AG09319 (cell line): ENCODE measurements around the gene ZNF331.

Experiments
- DNase-seq: peaks from one replicate; pipeline ENCODE4 v3.0.0-alpha.2; 2010; ENCODE audit warnings: low read depth; ENCODE audit errors: extremely low read depth
- CTCF ChIP-seq: IDR thresholded peaks from 2 replicates; pipeline ENCODE4 v1.5.1; 2011; ENCODE audit warnings: low read depth, mild to moderate bottlenecking, inconsistent platforms, low read length, moderate library complexity

ZNF331 gene

GRCh38 chr19:53541971-53542370 is 4.0 kb downstream of the ZNF331 start:
- no peak for TF ChIP-seq CTCF
- DNase-seq = no peak

- TF ChIP-seq CTCF = no peak
- DNase-seq = peak; percentile 52
Observed at GRCh38 chr19:53545271-53546065, 7.5 kb downstream of the ZNF331 start.

GRCh38 chr19:53546758-53547513 is 9.0 kb downstream of the ZNF331 start:
- no peak for DNase-seq
- TF ChIP-seq CTCF = no peak

- peak; percentile 35 for DNase-seq
- TF ChIP-seq CTCF = no peak
Observed at GRCh38 chr19:53549340-53549739, 11.4 kb downstream of the ZNF331 start.

GRCh38 chr19:53552001-53552721 is 14.2 kb downstream of the ZNF331 start:
- no peak for DNase-seq
- TF ChIP-seq CTCF = no peak

GRCh38 chr19:53553156-53553555 is 15.2 kb downstream of the ZNF331 start:
- DNase-seq = no peak
- TF ChIP-seq CTCF = no peak
